ENCODE results near the gene MRPS23.
A peak's percentile ranks its signal among the peaks of the same experiment; 100 is the strongest.

The MRPS23 gene

GRCh38 chr17:57889252-57889651 lies 39.4 kb upstream of the MRPS23 start:
- H3K36me3 ChIP-seq (ENCODE audit: control insufficient read depth, insufficient read depth, low read length): peaks cover 13% of the 10 kb centered on the region
- peaks cover 25% of the 10 kb centered on the region for H3K4me1 ChIP-seq (ENCODE audit: control insufficient read depth, insufficient read depth, low read length, poor library complexity, severe bottlenecking)
- 90 to 100% methylated on average over 2 of the region's 2 CpGs for WGBS, 2 experiments (ENCODE audit: insufficient coverage in 2 of 2)
- H3K27ac ChIP-seq (ENCODE audit: low read depth, low read length, severe bottlenecking): no peak overlapping the region
- no peaks in the 10 kb centered on the region for H3K9me3 ChIP-seq (ENCODE audit: control insufficient read depth, low read length)
- H3K4me3 ChIP-seq (ENCODE audit: extremely low read depth, insufficient read depth, low read length, poor library complexity, severe bottlenecking): no peak overlapping the region

- Histone ChIP-seq H3K9me3 (ENCODE audit: control insufficient read depth, low read length) (no peaks in the 10 kb centered on the region), H3K4me3 (ENCODE audit: extremely low read depth, insufficient read depth, low read length, poor library complexity, severe bottlenecking) (no peak overlapping the region), H3K27ac (ENCODE audit: low read depth, low read length, severe bottlenecking) (no peak overlapping the region), H3K4me1 (ENCODE audit: control insufficient read depth, insufficient read depth, low read length, poor library complexity, severe bottlenecking) (peaks cover 18% of the 10 kb centered on the region), H3K36me3 (ENCODE audit: control insufficient read depth, insufficient read depth, low read length) (peaks cover 18% of the 10 kb centered on the region)
- 91 to 95% methylated on average over 6 to 8 of the region's 12 CpGs for WGBS, 2 experiments (ENCODE audit: insufficient coverage in 2 of 2)
Measured at GRCh38 chr17:57888311-57889216, 38.7 kb upstream of the MRPS23 start.

- Histone ChIP-seq H3K4me3 (ENCODE audit: extremely low read depth, insufficient read depth, low read length, poor library complexity, severe bottlenecking) (no peak overlapping the region), H3K4me1 (ENCODE audit: control insufficient read depth, insufficient read depth, low read length, poor library complexity, severe bottlenecking) (peaks cover 11% of the 10 kb centered on the region), H3K9me3 (ENCODE audit: control insufficient read depth, low read length) (peaks cover 9% of the 10 kb centered on the region), H3K27ac (ENCODE audit: low read depth, low read length, severe bottlenecking) (no peak overlapping the region), H3K36me3 (ENCODE audit: control insufficient read depth, insufficient read depth, low read length) (peaks cover 32% of the 10 kb centered on the region)
- WGBS, 2 experiments (ENCODE audit: insufficient coverage in 2 of 2): 83 to 100% methylated on average over 3 to 4 of the region's 4 CpGs
Measured at GRCh38 chr17:57887161-57887560, 37.3 kb upstream of the MRPS23 start.

- H3K27ac ChIP-seq (ENCODE audit: low read depth, low read length, severe bottlenecking): no peak overlapping the region
- peaks cover 32% of the 10 kb centered on the region for H3K36me3 ChIP-seq (ENCODE audit: control insufficient read depth, insufficient read depth, low read length)
- no peak overlapping the region for H3K4me3 ChIP-seq (ENCODE audit: extremely low read depth, insufficient read depth, low read length, poor library complexity, severe bottlenecking)
- WGBS, 2 experiments (ENCODE audit: insufficient coverage in 2 of 2): 93 to 100% methylated on average over 2 of the region's 4 CpGs
- peaks cover 20% of the 10 kb centered on the region for H3K4me1 ChIP-seq (ENCODE audit: control insufficient read depth, insufficient read depth, low read length, poor library complexity, severe bottlenecking)
- peaks cover 9% of the 10 kb centered on the region for H3K9me3 ChIP-seq (ENCODE audit: control insufficient read depth, low read length)
Measured at GRCh38 chr17:57886020-57886419, 36.2 kb upstream of the MRPS23 start.

GRCh38 chr17:57885148-57885915 lies 35.5 kb upstream of the MRPS23 start:
- peaks cover 34% of the 10 kb centered on the region for H3K36me3 ChIP-seq (ENCODE audit: control insufficient read depth, insufficient read depth, low read length)
- H3K27ac ChIP-seq (ENCODE audit: low read depth, low read length, severe bottlenecking): no peak overlapping the region
- WGBS, 2 experiments (ENCODE audit: insufficient coverage in 2 of 2): 97% methylated on average over 66 to 67 of the region's 67 CpGs
- no peak overlapping the region for H3K4me3 ChIP-seq (ENCODE audit: extremely low read depth, insufficient read depth, low read length, poor library complexity, severe bottlenecking)
- H3K4me1 ChIP-seq (ENCODE audit: control insufficient read depth, insufficient read depth, low read length, poor library complexity, severe bottlenecking): peaks cover 26% of the 10 kb centered on the region
- H3K9me3 ChIP-seq (ENCODE audit: control insufficient read depth, low read length): peaks cover 9% of the 10 kb centered on the region

DNA sequence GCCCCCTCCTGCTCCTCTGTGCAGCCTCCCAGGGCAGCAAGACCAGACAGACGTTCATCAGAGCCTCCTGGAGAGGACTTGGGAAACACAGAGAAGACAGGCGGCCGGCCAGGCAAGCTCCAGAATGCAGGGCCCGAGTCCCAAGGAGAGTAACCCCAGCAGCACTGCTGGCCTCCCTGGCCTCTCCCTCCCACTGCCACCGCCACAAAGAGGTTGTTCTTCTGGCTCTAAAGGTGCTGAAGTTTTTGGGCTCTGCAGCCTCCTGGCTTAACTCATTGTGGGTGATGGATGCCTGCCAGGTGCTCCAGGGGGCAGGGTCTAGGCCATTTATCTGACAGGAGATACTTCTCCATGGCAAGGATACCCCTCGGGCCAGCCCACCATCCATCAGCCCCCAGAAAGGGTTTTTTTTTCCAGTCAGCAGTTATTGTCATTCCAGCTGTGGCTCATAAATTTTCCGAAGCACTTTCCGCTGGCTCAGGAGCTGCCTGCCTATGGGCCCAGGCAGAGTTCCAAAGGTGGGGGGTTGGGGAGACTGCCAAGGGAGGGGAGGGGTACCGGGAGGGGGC lies 32.0 kb upstream of the MRPS23 start:
- peak overlapping the region; percentile 94 for H3K27ac ChIP-seq (ENCODE audit: low read depth, low read length, severe bottlenecking)
- no peak overlapping the region for H3K4me3 ChIP-seq (ENCODE audit: extremely low read depth, insufficient read depth, low read length, poor library complexity, severe bottlenecking)
- 77 to 85% methylated on average over 5 to 7 of the region's 9 CpGs for WGBS, 2 experiments (ENCODE audit: insufficient coverage in 2 of 2)
- peaks cover 53% of the 10 kb centered on the region for H3K4me1 ChIP-seq (ENCODE audit: control insufficient read depth, insufficient read depth, low read length, poor library complexity, severe bottlenecking)
- peaks cover 9% of the 10 kb centered on the region for H3K9me3 ChIP-seq (ENCODE audit: control insufficient read depth, low read length)
- peaks cover 41% of the 10 kb centered on the region for H3K36me3 ChIP-seq (ENCODE audit: control insufficient read depth, insufficient read depth, low read length)

DNA sequence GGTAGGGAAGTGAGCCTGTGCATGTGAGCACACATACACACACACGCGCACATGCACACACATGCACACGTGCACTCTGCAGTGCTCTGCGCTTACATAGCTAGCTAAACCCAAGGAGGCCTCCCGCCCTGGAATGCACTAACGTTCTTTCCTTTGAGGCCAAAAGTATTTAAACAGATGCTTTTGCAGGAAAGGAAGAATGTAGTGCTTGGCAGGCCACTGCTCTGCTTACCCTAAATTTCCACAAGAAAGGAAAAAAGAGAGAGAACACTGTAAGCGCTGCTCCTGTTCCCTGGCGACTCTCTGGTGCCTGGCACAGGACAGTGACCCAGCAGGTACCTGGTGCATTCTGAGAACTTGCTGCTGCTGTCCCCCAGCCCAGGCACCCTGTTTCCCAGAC lies 31.3 kb upstream of the MRPS23 start:
- Histone ChIP-seq H3K27ac (ENCODE audit: low read depth, low read length, severe bottlenecking) (peak overlapping the region; percentile 94), H3K36me3 (ENCODE audit: control insufficient read depth, insufficient read depth, low read length) (peaks cover 41% of the 10 kb centered on the region), H3K4me3 (ENCODE audit: extremely low read depth, insufficient read depth, low read length, poor library complexity, severe bottlenecking) (no peak overlapping the region), H3K9me3 (ENCODE audit: control insufficient read depth, low read length) (peaks cover 9% of the 10 kb centered on the region), H3K4me1 (ENCODE audit: control insufficient read depth, insufficient read depth, low read length, poor library complexity, severe bottlenecking) (peaks cover 60% of the 10 kb centered on the region)
- WGBS, 2 experiments (ENCODE audit: insufficient coverage in 2 of 2): 76 to 100% methylated on average over 5 to 6 of the region's 8 CpGs

- H3K36me3 ChIP-seq (ENCODE audit: control insufficient read depth, insufficient read depth, low read length): peaks cover 39% of the 10 kb centered on the region
Measured at GRCh38 chr17:57880086-57880456, 30.2 kb upstream of the MRPS23 start.

GRCh38 chr17:57879437-57880085 lies 29.7 kb upstream of the MRPS23 start:
- Histone ChIP-seq H3K36me3 (ENCODE audit: control insufficient read depth, insufficient read depth, low read length) (peaks cover 34% of the 10 kb centered on the region), H3K27ac (ENCODE audit: low read depth, low read length, severe bottlenecking) (peak overlapping the region; percentile 94), H3K4me1 (ENCODE audit: control insufficient read depth, insufficient read depth, low read length, poor library complexity, severe bottlenecking) (peaks cover 71% of the 10 kb centered on the region), H3K4me3 (ENCODE audit: extremely low read depth, insufficient read depth, low read length, poor library complexity, severe bottlenecking) (no peak overlapping the region), H3K9me3 (ENCODE audit: control insufficient read depth, low read length) (peaks cover 9% of the 10 kb centered on the region)
- WGBS, 2 experiments (ENCODE audit: insufficient coverage in 2 of 2): 53% methylated on average over 4 to 6 of the region's 12 CpGs

More at GRCh38 chr17:57880086-57880456, 30.2 kb upstream of the MRPS23 start:
- H3K4me3 ChIP-seq (ENCODE audit: extremely low read depth, insufficient read depth, low read length, poor library complexity, severe bottlenecking): no peak overlapping the region
- peaks cover 9% of the 10 kb centered on the region for H3K9me3 ChIP-seq (ENCODE audit: control insufficient read depth, low read length)
- WGBS, 2 experiments (ENCODE audit: insufficient coverage in 2 of 2): 88 to 94% methylated on average over 7 to 8 of the region's 8 CpGs
- H3K27ac ChIP-seq (ENCODE audit: low read depth, low read length, severe bottlenecking): peak overlapping the region; percentile 94
- H3K4me1 ChIP-seq (ENCODE audit: control insufficient read depth, insufficient read depth, low read length, poor library complexity, severe bottlenecking): peaks cover 69% of the 10 kb centered on the region

DNA sequence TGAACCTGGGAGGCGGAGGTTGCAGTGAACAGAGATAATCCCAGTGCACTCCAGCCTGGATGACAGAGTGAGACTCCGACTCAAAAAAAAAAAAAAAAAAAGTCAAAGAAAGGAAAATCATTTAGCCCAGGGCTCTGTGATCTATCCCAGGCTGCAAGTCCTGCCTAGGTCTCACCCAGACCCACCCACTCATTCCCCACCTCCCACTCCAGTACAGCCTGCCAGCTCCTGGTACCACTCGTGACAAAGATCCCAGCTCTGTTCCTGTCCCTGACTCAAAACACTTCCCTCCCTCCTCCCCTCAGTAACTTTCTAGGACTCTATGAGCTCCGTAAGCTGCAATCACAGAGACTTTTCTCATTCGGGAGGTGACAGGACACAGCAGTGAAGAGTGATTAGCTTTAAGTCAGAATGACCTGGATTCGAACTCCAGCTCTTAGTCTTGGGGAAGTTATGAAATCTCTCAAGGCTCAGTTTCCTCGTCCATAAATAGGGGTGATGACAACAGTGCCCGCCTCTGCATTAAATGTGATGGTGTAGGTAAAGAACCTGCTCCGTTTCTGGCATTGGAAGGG lies 28.0 kb upstream of the MRPS23 start:
- Histone ChIP-seq H3K4me1 (ENCODE audit: control insufficient read depth, insufficient read depth, low read length, poor library complexity, severe bottlenecking) (peaks cover 87% of the 10 kb centered on the region), H3K36me3 (ENCODE audit: control insufficient read depth, insufficient read depth, low read length) (peaks cover 21% of the 10 kb centered on the region), H3K27ac (ENCODE audit: low read depth, low read length, severe bottlenecking) (peak overlapping the region; percentile 69), H3K4me3 (ENCODE audit: extremely low read depth, insufficient read depth, low read length, poor library complexity, severe bottlenecking) (no peak overlapping the region), H3K9me3 (ENCODE audit: control insufficient read depth, low read length) (peaks cover 5% of the 10 kb centered on the region)
- whole genome bisulfite sequencing, 2 experiments (ENCODE audit: insufficient coverage in 2 of 2): 84 to 86% methylated on average over 5 to 6 of the region's 9 CpGs
